ENCODE measurements around the gene RNF13. TPM values are rescaled to one million over a fixed set of nuclear protein-coding genes. Genes with fewer than 3 reads are reported as not detected.

Gene RNF13, protein sequence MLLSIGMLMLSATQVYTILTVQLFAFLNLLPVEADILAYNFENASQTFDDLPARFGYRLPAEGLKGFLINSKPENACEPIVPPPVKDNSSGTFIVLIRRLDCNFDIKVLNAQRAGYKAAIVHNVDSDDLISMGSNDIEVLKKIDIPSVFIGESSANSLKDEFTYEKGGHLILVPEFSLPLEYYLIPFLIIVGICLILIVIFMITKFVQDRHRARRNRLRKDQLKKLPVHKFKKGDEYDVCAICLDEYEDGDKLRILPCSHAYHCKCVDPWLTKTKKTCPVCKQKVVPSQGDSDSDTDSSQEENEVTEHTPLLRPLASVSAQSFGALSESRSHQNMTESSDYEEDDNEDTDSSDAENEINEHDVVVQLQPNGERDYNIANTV
- 10 to 100 TPM; 20.8 to 62.7 (median 32.7) TPM for polyA plus RNA-seq
- long read RNA-seq, donor 1: 0 reads
- long read RNA-seq, donor 2, partial matches to known transcripts: 0 of 5 reads
- long read RNA-seq, donor 2, other reads (novel, unspliced or antisense): 0 of 5 reads
- long read RNA-seq, donor 3, transcript RNF13-203 (10 exons, 2,843 nt): major isoform, 10 of 13 reads
- long read RNA-seq, donor 3, partial matches to known transcripts: 0 of 13 reads
- long read RNA-seq, donor 3, other reads (novel, unspliced or antisense): 0 of 13 reads
- long read RNA-seq, donor 4: 0 reads
- long read RNA-seq, donor 5, partial matches to known transcripts: 0 of 2 reads
- long read RNA-seq, donor 5, other reads (novel, unspliced or antisense): 0 of 2 reads
- long read RNA-seq, donor 6, transcript RNF13-203 (10 exons, 2,843 nt): major isoform, 11 of 13 reads
- long read RNA-seq, donor 6, partial matches to known transcripts: 0 of 13 reads
- long read RNA-seq, donor 6, other reads (novel, unspliced or antisense): 0 of 13 reads
- long read RNA-seq, donor 7: 0 reads
- long read RNA-seq, donor 8, partial matches to known transcripts: 0 of 1 reads
- long read RNA-seq, donor 8, other reads (novel, unspliced or antisense): 0 of 1 reads
- long read RNA-seq, donor 9, partial matches to known transcripts: 0 of 4 reads
- long read RNA-seq, donor 9, other reads (novel, unspliced or antisense): 0 of 4 reads
- long read RNA-seq, donor 10, transcript RNF13-203 (10 exons, 2,843 nt): major isoform, 13 of 16 reads
- long read RNA-seq, donor 10, partial matches to known transcripts: 0 of 16 reads
- long read RNA-seq, donor 10, other reads (novel, unspliced or antisense): 0 of 16 reads

- H3K27ac ChIP-seq (ENCODE audit: low read depth in 1 of 3, low read length in 2 of 3): peak within 1 kb of the TSS; percentile 94 to 99 (median 97)
- FAIRE-seq: no peak
- H3K36me3 ChIP-seq (ENCODE audit: control insufficient read depth in 3 of 3, insufficient read depth in 2 of 3, low read depth in 1 of 3, low read length in 3 of 3): no peaks in the 10 kb centered on the region
- 0 to 1% (median 1%) methylated on average over 45 to 56 of the region's 56 CpGs for WGBS, 3 donors
- peak within 1 kb of the TSS; percentile 73 to 89 (median 83) for H3K4me3 ChIP-seq (ENCODE audit: low read depth in 1 of 3, low read length in 3 of 3)
- peaks cover 0 to 15% (median 9%) of the 10 kb centered on the region in 3 donors for H3K4me1 ChIP-seq (ENCODE audit: control insufficient read depth in 3 of 3, insufficient read depth in 2 of 3, low read depth in 1 of 3, low read length in 2 of 3)
- H3K9me3 ChIP-seq (ENCODE audit: control insufficient read depth in 2 of 2, insufficient read depth in 1 of 2, low read depth in 1 of 2, low read length in 1 of 2): no peaks in the 10 kb centered on the region
- DNase-seq: peak; percentile 95 to 97
- H3K27me3 ChIP-seq (ENCODE audit: control insufficient read depth in 3 of 3, insufficient read depth in 3 of 3, low read length in 3 of 3): no peaks in the 10 kb centered on the region
Measured at GRCh38 chr3:149812606-149813366, at the start of gene RNF13. Gene RNF13 (plus strand): TSS chr3:149813215. CDS start chr3:149846027, 32,812 bp downstream.

DNA sequence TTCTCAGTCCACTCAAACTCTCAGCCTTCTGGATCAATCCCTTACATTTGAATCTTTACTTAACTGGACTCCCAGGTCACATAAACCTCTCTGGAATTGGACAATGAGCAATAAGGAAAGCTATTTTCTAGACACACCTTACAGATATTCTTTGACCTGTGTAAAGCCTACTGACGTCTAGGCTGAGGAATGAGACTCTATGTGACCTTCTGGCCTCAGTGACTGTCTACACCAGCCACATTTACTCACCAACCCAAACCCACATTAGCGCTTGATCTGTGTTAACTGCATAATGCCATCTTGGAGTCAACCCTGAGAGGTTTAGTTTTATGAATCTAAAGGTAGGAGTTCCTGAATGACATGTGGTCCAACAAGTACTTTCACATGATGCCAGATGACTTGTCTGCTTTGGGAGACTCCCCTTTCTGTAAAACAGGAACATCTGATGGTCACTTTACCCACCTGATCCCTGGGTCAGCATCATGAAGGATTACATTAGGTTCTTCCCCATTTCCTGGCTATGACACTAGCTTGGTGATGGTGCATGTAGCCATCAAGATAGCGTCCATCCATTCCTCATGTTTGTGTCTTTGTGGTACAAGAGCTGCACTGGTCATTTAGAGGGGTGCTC, 49.3 kb upstream of the RNF13 start:
- peak; percentile 9 to 15 for DNase-seq
- Histone ChIP-seq H3K9me3 (ENCODE audit: control insufficient read depth in 2 of 2, insufficient read depth in 1 of 2, low read depth in 1 of 2, low read length in 1 of 2) (no peaks in the 10 kb centered on the region), H3K4me3 (ENCODE audit: low read depth in 1 of 3, low read length in 3 of 3) (no peak overlapping the region), H3K36me3 (ENCODE audit: control insufficient read depth in 3 of 3, insufficient read depth in 2 of 3, low read depth in 1 of 3, low read length in 3 of 3) (no peaks in the 10 kb centered on the region), H3K27ac (ENCODE audit: low read depth in 1 of 3, low read length in 2 of 3) (no peak overlapping the region), H3K4me1 (ENCODE audit: control insufficient read depth in 3 of 3, insufficient read depth in 2 of 3, low read depth in 1 of 3, low read length in 2 of 3) (no peaks in the 10 kb centered on the region), H3K27me3 (ENCODE audit: control insufficient read depth in 3 of 3, insufficient read depth in 3 of 3, low read length in 3 of 3) (peaks cover 0 to 6% (median 6%) of the 10 kb centered on the region in 3 donors)
- no peak for FAIRE-seq
- WGBS, 3 donors: 51 to 78% (median 63%) methylated on average over 3 of the region's 3 CpGs

- 63 to 75% (median 67%) methylated on average over 1 of the region's 1 CpG for WGBS, 3 donors
- no peak for DNase-seq
- Histone ChIP-seq H3K9me3 (ENCODE audit: control insufficient read depth in 2 of 2, insufficient read depth in 1 of 2, low read depth in 1 of 2, low read length in 1 of 2) (no peaks in the 10 kb centered on the region), H3K27me3 (ENCODE audit: control insufficient read depth in 3 of 3, insufficient read depth in 3 of 3, low read length in 3 of 3) (peaks cover 0 to 6% (median 4%) of the 10 kb centered on the region in 3 donors), H3K4me1 (ENCODE audit: control insufficient read depth in 3 of 3, insufficient read depth in 2 of 3, low read depth in 1 of 3, low read length in 2 of 3) (no peaks in the 10 kb centered on the region), H3K36me3 (ENCODE audit: control insufficient read depth in 3 of 3, insufficient read depth in 2 of 3, low read depth in 1 of 3, low read length in 3 of 3) (no peaks in the 10 kb centered on the region), H3K27ac (ENCODE audit: low read depth in 1 of 3, low read length in 2 of 3) (no peak overlapping the region), H3K4me3 (ENCODE audit: low read depth in 1 of 3, low read length in 3 of 3) (no peak overlapping the region)
- FAIRE-seq: no peak
Measured at GRCh38 chr3:149764302-149764701, 48.7 kb upstream of the RNF13 start.

DNA sequence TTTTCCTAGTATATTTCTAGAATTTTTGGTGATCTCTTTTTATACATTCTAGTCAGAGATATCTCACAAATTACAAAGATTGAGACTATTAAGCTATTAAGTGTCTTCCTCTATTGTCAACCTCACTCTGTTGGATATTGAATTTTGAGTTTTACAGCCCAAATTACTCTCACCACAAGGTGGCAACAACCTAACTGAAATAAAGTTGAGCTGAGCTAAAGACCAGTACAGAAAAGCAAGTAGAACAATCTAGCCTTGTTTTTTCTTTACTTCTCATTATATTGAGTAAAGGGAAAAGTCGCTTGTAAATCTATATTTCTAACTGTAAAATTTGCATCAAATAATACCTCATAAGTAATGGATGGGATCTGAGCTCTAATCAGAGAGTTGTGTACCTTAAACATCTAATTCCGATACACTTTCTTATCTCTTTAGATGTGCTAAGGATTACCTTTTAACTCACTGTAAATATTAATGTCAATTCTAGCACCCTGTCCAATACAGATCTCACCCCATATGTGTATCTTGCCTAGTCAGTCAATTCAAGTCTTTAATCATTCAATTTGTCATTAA, 47.2 kb upstream of the RNF13 start:
- Histone ChIP-seq H3K36me3 (ENCODE audit: control insufficient read depth in 3 of 3, insufficient read depth in 2 of 3, low read depth in 1 of 3, low read length in 3 of 3) (no peaks in the 10 kb centered on the region), H3K27ac (ENCODE audit: low read depth in 1 of 3, low read length in 2 of 3) (no peak overlapping the region), H3K4me1 (ENCODE audit: control insufficient read depth in 3 of 3, insufficient read depth in 2 of 3, low read depth in 1 of 3, low read length in 2 of 3) (no peaks in the 10 kb centered on the region), H3K4me3 (ENCODE audit: low read depth in 1 of 3, low read length in 3 of 3) (no peak overlapping the region), H3K27me3 (ENCODE audit: control insufficient read depth in 3 of 3, insufficient read depth in 3 of 3, low read length in 3 of 3) (peaks cover 0 to 6% (median 3%) of the 10 kb centered on the region in 3 donors), H3K9me3 (ENCODE audit: control insufficient read depth in 2 of 2, insufficient read depth in 1 of 2, low read depth in 1 of 2, low read length in 1 of 2) (no peaks in the 10 kb centered on the region)
- WGBS, 3 donors: 27 to 56% (median 35%) methylated on average over 2 of the region's 2 CpGs
- DNase-seq: peak in 1 of 2 donors; percentile 21
- FAIRE-seq: no peak

DNA sequence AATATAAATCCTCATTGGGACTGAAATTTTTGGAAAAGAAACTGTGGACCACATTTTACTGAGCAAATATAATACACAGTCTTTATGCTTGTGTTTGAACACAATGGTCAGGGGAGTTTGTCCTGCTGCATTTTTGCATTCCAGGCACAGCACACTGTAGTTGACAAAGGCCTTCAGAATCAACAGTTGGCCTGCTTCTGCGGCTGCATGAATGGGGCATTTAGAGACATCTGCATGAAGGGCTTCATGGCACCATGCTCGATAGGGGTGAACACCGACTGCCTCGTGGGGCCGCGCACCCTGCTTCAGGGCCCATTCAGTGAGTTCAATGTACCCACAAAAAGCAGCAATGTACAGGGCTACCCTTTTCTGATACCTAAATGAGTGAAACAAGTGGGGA, 45.3 kb upstream of the RNF13 start:
- no peaks in the 10 kb centered on the region for H3K36me3 ChIP-seq (ENCODE audit: control insufficient read depth in 3 of 3, insufficient read depth in 2 of 3, low read depth in 1 of 3, low read length in 3 of 3)
- H3K4me3 ChIP-seq (ENCODE audit: low read depth in 1 of 3, low read length in 3 of 3): no peak overlapping the region
- DNase-seq: no peak
- no peaks in the 10 kb centered on the region for H3K4me1 ChIP-seq (ENCODE audit: control insufficient read depth in 3 of 3, insufficient read depth in 2 of 3, low read depth in 1 of 3, low read length in 2 of 3)
- FAIRE-seq: no peak
- H3K27me3 ChIP-seq (ENCODE audit: control insufficient read depth in 3 of 3, insufficient read depth in 3 of 3, low read length in 3 of 3): peaks cover 0 to 6% (median 3%) of the 10 kb centered on the region in 3 donors
- WGBS, 3 donors: 91 to 95% (median 94%) methylated on average over 6 of the region's 6 CpGs
- no peak overlapping the region for H3K27ac ChIP-seq (ENCODE audit: low read depth in 1 of 3, low read length in 2 of 3)
- no peaks in the 10 kb centered on the region for H3K9me3 ChIP-seq (ENCODE audit: control insufficient read depth in 2 of 2, insufficient read depth in 1 of 2, low read depth in 1 of 2, low read length in 1 of 2)

DNA sequence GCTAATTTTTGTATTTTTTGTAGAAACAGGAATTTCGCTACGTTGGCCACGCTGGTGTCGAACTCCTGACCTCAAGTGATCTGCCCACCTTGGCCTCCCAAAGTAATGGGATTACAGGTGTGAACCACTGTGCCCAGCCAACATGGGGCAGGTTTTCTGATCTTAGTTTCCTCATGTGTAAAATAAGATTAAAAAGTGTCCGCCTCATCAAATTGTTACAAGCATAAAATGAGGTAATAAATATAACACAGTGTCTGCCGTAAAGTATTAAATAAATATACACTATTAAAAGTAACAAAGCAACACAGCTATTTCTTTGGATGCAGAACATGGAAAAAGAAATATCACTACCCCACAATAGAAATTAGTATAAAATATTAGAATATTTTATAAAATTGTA, 44.3 kb upstream of the RNF13 start:
- H3K4me1 ChIP-seq (ENCODE audit: control insufficient read depth in 3 of 3, insufficient read depth in 2 of 3, low read depth in 1 of 3, low read length in 2 of 3): no peaks in the 10 kb centered on the region
- WGBS, 3 donors: 86 to 92% (median 91%) methylated on average over 6 of the region's 6 CpGs
- DNase-seq: no peak
- H3K4me3 ChIP-seq (ENCODE audit: low read depth in 1 of 3, low read length in 3 of 3): no peak overlapping the region
- no peaks in the 10 kb centered on the region for H3K36me3 ChIP-seq (ENCODE audit: control insufficient read depth in 3 of 3, insufficient read depth in 2 of 3, low read depth in 1 of 3, low read length in 3 of 3)
- H3K27me3 ChIP-seq (ENCODE audit: control insufficient read depth in 3 of 3, insufficient read depth in 3 of 3, low read length in 3 of 3): peaks cover 0 to 6% (median 0%) of the 10 kb centered on the region in 3 donors
- FAIRE-seq: no peak
- H3K27ac ChIP-seq (ENCODE audit: low read depth in 1 of 3, low read length in 2 of 3): no peak overlapping the region
- H3K9me3 ChIP-seq (ENCODE audit: control insufficient read depth in 2 of 2, insufficient read depth in 1 of 2, low read depth in 1 of 2, low read length in 1 of 2): no peaks in the 10 kb centered on the region

GRCh38 chr3:149770246-149770645, 42.8 kb upstream of the RNF13 start:
- Histone ChIP-seq H3K4me3 (ENCODE audit: low read depth in 1 of 3, low read length in 3 of 3) (no peak overlapping the region), H3K27ac (ENCODE audit: low read depth in 1 of 3, low read length in 2 of 3) (no peak overlapping the region), H3K9me3 (ENCODE audit: control insufficient read depth in 2 of 2, insufficient read depth in 1 of 2, low read depth in 1 of 2, low read length in 1 of 2) (no peaks in the 10 kb centered on the region), H3K4me1 (ENCODE audit: control insufficient read depth in 3 of 3, insufficient read depth in 2 of 3, low read depth in 1 of 3, low read length in 2 of 3) (no peaks in the 10 kb centered on the region), H3K36me3 (ENCODE audit: control insufficient read depth in 3 of 3, insufficient read depth in 2 of 3, low read depth in 1 of 3, low read length in 3 of 3) (no peaks in the 10 kb centered on the region), H3K27me3 (ENCODE audit: control insufficient read depth in 3 of 3, insufficient read depth in 3 of 3, low read length in 3 of 3) (peaks cover 0 to 2% (median 0%) of the 10 kb centered on the region in 3 donors)
- DNase-seq (no peak), FAIRE-seq (no peak)
- WGBS, 3 donors: 56 to 82% (median 61%) methylated on average over 2 of the region's 2 CpGs
